Articular chondrocyte of knee joint (primary cell): ENCODE measurements around the gene SMIM10L1. TPM values are rescaled to one million over a fixed set of nuclear protein-coding genes. Genes with fewer than 3 reads are reported as not detected.

Experiments used
- total RNA-seq: library from RNA; depleted of rRNA; stranded (reverse); fragments of >200 nt; gene quantifications from 2 replicates; pipeline ENCODE4 v1.2.3, GENCODE V29; 2012

Gene SMIM10L1
- 9.1 and 9.7 TPM in 2 replicates for total RNA-seq

DNA sequence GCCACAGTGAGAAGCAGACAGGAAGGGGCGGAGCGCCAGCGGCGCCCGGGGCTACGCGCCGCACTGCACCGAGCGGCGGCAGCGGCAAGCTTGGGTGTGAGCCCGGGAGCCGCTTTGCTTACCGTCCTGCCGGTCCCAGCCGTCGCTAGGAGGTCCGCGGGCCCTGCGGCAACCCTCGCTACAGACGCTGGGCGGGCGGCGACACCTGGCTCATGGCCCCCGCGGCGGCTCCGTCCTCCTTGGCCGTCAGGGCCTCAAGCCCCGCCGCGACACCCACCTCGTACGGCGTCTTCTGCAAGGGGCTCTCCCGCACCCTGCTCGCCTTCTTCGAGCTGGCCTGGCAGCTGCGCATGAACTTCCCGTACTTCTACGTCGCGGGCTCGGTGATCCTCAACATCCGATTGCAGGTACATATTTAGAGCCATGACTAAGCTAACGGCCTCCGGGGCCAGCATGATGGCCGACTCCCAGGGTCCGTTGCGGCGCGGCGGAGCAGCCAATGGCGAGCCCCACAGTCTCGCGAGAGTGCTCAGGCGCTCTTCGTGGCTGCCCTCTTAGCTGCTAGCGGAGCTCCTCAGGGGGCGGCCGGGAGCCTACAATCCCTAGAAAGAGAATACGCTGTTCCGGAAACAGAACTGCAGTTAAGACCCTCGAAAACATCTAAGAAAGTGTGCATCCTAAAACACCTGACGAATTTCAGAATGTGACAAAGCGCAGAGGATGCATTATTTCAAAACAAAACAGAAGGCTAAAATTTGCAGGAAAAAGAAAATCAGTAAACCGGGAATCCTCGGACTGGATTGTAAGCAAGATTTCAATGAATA, at the start of gene SMIM10L1:
Gene SMIM10L1 (plus strand): TSS at position 50 of the 824 bp plus-strand sequence. CDS start 163 bp downstream, at position 213.

DNA sequence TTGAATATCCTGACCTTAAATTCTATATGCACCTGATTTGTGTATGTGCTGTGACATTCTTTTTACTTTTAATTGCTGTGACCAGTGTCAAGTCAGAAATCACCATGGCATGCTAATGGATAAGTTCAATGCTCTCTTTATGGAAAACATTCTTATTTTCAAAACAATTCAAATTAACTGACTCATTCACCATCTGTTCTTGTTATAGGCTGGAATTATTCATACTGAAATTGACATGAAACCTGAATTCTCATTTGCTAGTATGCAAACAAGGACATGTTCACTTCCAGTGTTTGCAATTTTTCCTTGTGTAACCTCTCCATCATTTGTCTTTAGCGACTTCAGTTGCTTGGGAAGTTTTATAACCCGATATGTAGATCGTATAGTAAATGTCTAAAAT, 36.7 kb upstream of the SMIM10L1 start, which contains the start of gene TAS2R30:
Gene TAS2R30 (minus strand): TSS at position 340 of the 400 bp plus-strand sequence. CDS start 400 bp downstream, outside the sequence.

DNA sequence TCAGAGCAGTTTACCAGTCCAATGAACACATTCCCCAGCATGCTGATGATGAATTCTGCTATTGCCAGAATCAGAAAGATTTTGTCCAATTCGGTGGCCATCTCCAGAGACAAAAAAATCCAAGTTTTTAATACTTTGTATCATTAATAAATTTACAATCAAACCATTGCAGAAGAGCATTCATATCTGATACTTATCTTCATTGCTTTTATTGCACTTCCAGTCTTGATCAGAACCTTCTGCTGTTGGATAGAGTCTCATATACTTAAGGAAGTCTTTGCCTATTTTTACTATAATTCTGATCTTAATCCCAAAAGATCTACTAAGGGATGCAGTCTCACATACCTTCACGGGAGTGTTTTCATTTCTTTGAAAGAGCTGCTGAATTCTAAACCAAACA, 15.8 kb downstream of the SMIM10L1 start, which contains the start of gene TAS2R42:
Gene TAS2R42 (minus strand): TSS at position 101 of the 400 bp plus-strand sequence. CDS start 0 bp downstream, at position 101.

Other genes starting within 250 kb of the SMIM10L1 start
- gene PRH2, start 242.0 kb upstream of the SMIM10L1 start, total RNA-seq = 0.54 TPM in 1 of 2 replicates, not detected in the other
- 8.0 and 9.1 TPM in 2 replicates for gene TAS2R14, start 231.9 kb upstream of the SMIM10L1 start, total RNA-seq
- 5.7 and 7.8 TPM in 2 replicates for gene TAS2R50, start 184.3 kb upstream of the SMIM10L1 start, total RNA-seq
- gene TAS2R20, start 172.9 kb upstream of the SMIM10L1 start, total RNA-seq = 6.7 and 7.2 TPM in 2 replicates
- 10.5 and 11.1 TPM in 2 replicates for gene TAS2R19, start 148.6 kb upstream of the SMIM10L1 start, total RNA-seq
- 11.8 and 12.4 TPM in 2 replicates for gene TAS2R31, start 139.8 kb upstream of the SMIM10L1 start, total RNA-seq
- gene TAS2R46, start 108.9 kb upstream of the SMIM10L1 start, total RNA-seq = 6.0 and 7.1 TPM in 2 replicates
- 1.8 TPM in 1 of 2 replicates, not detected in the other for gene TAS2R43, start 78.9 kb upstream of the SMIM10L1 start, total RNA-seq
- gene TAS2R30, start 36.5 kb upstream of the SMIM10L1 start, total RNA-seq = 12.6 and 13.7 TPM in 2 replicates
- not detected in 2 replicates for gene TAS2R42, start 15.7 kb downstream of the SMIM10L1 start, total RNA-seq
- not detected in 2 replicates for gene PRB3, start 98.5 kb downstream of the SMIM10L1 start, total RNA-seq
- not detected in 2 replicates for gene PRB4, start 139.2 kb downstream of the SMIM10L1 start, total RNA-seq
- gene PRB2, start 224.4 kb downstream of the SMIM10L1 start, total RNA-seq = not detected in 2 replicates